Ramos (cell line): ENCODE data around the gene TTLL12.

Experiments used
- in situ Hi-C: fragments of 300-500 bp; cut with MboI; formaldehyde crosslinking; loops from one replicate; pipeline ENCODE4 v1.14.3; 2022; ENCODE audit warnings: low sequenced_read_pairs; ENCODE audit not compliant: unreplicated experiment

Gene TTLL12

DNA sequence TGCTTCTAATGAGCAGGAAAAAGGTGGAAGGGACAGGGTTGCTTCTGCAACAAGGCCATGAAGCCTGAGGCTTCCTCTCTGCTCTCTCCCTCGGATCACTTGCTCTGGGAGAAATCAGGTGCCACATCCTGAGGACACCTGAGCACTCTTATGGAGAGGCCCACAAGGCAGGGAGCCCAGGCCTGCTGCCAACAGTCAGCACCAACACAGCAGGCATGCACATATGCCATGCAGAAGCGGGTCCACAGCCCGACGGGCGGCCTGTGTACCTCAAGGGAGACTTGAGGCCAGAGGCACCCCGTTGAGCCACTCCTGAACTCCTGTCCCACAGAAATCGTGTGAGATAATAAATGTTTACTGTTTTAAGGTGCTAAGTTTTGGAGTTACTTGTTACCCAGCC is 9.5 kb downstream of the TTLL12 start:
- in situ Hi-C loops = no loop called here

DNA sequence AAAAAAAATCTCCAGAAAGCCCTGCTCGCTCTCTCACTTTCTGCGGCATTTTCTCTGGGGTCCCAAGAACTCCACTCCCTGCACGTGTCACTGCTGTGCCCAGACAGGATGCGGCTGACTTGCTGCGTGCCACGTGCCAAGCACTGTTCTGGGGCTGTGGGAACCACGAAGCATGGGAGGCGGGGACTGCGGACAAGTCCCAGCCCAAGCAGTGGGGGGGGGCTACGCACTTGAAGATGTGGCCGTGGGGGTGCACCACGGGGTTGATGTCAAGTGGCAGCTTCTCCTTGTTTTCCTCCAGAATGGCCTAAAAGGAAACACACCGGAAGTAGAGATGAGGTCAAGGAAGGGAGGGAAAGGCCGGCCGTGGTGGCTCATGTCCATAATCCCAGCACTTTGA is 10.8 kb downstream of the TTLL12 start:
- in situ Hi-C loops = no loop called here

DNA sequence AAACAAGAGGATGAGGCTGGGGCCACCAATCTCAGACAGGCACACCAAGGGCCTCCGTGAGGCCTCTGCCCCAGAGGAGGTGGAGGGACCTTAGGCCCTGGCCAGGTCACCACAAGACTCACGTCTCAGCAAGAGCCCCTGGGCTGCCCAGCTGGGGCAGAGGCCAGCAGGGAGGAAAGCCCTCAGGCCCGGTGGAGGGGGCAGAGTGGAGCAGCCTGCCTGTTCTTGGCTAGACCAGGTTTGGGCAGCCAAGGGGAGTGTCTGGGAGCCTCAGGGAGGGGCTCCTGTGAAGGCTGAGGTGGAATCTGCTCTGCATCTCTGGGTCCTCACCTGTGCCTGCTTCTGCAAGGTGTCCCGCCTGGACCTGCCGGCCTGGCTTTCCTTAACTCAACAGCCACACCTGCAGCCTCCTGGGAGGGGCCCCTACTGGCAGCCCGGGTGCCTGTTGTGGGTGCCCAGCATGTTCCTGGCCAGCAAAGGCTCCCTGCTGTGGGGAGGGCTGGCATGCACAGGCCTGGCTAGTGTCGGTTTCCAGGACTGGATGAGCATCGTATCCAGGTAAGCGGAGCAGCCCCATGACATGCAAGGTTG is 11.9 kb downstream of the TTLL12 start:
- in situ Hi-C loops = no loop called here

DNA sequence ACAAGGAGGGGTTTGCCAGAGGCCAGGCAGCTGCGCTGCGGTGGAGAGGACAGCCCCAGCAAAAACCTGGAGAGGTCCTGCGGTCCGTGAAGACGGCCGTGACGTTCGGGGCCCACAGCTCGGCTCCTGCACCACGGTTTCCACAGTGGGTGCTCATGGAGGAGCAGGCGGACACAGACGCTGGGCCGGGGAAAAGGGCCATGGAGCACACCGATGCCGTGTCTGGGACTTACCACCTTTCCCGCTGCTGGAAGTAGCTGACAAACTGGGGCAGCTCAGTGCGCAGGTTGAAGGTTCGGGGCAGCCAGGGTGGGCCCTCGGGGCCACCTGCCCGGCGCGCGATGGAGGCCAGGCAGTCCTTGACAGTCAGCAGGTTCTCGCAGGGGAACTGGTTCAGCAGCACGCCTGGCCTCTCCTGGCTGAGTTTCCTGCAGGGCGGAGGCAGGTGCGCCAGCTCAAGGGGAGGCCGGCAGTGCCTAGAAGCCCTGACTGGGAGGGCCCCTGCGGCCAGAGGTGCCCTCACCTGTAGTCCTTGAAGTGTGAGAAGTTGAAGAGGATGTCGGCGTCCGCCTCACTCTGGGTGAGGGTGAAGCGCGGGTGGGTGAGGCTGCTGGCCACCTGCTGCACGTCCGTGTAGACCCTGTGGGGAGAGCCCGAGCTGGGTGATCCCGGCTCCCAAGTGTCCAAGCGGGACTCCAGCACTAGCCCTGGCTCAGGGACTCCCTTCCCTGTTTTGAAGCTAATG is 12.8 kb downstream of the TTLL12 start:
- in situ Hi-C loops = no loop called here

DNA sequence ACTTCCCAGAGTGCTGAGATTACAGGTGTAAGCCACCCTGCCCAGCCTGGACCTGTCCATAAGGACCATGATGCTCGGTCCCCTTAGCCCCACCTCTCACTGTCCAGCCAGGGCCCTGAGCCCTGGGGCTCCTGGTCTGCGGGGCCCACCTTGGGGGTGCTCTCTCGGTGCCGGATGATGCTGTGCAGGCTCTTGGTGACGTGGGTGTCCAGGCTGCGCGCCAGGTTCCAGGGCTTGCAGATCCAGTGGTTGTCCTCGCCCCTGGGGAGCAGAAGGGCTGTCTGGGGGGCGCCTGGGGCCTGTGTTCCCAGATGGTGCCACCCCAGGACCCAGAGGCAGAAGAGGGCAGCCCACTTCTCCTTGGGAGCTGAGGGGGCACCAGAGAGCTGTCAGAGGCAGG is 13.4 kb downstream of the TTLL12 start:
- in situ Hi-C loops = no loop called here

DNA sequence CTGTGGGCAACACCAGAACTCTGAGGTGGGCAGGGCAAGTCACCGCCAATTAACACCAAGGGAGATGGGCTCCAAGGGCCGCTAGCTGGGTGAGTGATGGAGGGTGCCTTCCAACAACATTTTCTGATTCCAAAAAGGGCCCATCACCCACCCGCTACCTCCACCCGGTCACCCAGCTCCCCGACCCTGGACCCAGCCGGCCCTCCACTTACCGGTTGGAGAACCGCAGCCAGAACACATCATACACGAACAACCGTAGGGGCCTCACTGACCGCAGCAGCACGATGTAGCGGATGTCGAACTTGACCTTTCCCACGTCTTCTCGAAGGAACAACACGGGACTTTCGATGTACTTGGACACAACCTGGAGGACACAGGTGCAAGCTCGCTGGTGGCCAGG is 14.7 kb downstream of the TTLL12 start:
- in situ Hi-C loops = no loop called here

DNA sequence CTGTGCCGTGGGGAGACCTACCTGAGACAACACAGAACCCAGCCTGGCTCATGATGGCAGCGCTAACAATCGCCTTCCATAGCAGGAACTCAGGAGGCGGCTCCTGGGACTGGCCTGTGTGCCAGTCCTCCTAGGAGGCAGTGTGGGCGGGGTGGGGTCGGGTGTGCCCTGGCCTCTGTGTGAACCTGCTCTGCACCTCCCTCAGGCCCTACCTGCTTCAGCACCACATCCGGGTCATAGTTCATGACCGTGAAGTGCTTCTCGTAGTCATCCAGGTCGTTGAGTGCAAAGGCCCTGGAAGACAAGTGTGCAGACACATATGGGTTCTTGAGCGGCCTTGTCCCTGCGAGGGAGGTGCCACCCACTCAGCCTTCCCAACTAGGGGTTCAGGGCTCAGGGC is 15.3 kb downstream of the TTLL12 start:
- in situ Hi-C loops = no loop called here

DNA sequence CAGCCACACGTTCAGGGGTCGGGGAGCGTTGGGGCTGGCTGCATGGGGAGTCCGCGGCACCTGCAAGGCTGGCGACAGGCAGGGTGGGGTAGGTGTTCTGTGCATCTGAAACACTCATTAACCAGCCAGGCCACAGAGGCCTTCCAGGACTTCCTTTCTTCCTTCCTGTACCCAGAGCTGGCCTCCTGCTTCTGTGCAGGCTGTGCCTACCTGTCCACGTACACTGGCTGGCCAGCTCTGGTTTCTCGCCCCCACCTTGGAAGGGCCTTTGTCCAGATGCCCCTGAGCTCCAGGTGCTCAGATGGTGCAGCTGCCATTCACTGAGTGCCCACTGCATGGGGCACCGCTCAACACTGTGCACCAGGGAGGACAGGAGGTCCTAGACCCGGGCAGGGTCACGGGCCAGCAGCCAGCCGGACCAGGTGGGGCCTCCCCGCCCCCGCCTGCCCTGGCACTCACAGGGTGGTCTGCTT is 15.9 kb downstream of the TTLL12 start:
- in situ Hi-C loops = no loop called here

DNA sequence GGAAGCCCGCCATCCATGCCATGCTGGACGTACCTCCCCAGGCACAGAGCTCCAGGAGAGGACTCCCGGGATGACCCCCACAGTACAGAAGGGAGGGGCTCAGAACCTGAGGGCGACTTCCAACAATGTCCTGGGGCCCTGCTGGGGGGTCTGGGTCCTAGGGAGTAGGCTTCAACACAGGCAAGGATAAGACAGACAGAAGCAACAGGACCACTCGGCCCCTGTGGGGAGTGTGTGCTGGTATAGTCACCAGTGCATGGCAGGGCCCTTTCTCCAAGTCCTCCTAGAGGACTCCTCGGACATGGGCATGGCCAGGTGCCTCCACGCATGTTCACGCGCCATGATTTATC is 16.8 kb downstream of the TTLL12 start:
- in situ Hi-C loops = no loop called here

DNA sequence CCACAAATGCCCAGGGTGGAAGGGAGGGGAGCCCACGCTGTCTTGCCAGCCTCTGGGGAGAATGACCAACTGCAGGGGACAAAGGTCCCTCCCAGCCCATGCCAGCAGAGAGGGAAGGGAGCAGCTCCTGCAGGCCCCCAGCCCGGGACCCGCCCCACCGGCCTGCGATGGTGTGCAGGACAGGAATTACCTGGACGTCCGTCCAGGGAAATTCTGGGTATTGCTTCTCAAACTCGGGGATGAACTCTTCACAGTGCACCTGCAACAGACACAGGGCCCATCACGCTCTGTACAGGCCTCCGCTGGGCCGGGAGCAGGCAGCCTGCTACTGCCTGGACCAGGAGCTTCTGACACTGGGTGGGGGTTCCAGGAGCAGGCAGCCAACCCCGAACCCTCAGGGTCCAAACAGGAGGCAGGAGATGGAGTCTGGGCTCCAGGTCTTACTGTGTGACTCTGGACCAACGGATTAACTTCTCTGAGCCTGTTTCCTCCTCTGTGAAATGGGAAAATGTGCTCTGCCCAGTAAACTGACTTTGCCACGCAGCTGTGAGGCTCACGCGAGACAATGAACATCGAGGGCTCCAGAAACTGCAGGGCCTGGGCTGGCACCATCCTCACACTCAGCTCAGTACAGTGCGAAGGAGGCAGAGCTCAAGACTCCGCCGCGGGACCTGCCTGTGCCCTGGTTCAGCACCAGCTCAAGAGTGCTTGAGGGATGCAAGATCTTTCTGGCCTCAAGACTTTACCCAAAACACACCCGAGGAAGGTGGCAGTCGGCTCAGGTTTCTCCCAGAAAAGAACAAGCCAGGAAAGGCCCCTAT is 17.4 kb downstream of the TTLL12 start:
- in situ Hi-C loops = no loop called here

DNA sequence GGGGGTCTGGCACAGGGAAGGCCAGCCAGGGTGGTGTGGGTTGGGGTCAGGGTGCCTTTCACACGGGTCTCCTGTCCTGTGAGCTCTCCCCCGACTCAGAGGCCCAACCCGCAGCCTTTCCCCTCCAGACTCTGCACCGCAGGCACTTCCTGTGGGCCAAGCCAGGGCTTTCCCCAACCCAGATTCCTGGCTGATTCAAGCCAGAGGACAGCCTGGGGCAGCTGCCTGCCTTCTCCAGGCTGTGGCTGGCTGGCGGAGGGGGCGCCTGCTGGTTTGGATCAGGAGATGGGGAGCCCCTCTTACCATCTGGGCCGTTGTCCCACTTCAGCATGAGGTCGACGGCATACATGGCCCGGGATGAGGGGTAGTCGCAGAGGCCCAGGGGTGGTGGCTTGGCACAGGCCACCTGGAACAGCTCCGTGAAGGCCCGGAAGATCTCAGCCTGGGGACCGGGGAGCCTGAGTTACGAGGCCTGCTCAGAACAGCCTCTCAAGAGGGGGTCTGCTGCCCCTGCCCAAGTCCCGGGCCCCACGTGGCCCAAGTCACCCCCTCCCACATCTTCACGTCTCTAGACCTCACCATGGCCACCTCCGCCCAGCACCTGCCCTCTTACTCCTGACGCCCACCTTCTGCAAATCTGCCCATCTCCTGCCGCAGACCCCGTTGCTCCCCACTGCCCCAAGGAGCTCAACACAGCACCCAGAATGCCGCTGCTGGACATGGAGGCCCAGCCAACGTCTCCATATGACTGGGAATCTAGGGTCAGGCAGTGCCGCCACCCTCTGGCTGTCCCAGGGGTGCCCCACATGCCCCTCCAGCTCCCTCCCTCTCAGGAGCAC is 18.2 kb downstream of the TTLL12 start:
- in situ Hi-C loops = no loop called here

DNA sequence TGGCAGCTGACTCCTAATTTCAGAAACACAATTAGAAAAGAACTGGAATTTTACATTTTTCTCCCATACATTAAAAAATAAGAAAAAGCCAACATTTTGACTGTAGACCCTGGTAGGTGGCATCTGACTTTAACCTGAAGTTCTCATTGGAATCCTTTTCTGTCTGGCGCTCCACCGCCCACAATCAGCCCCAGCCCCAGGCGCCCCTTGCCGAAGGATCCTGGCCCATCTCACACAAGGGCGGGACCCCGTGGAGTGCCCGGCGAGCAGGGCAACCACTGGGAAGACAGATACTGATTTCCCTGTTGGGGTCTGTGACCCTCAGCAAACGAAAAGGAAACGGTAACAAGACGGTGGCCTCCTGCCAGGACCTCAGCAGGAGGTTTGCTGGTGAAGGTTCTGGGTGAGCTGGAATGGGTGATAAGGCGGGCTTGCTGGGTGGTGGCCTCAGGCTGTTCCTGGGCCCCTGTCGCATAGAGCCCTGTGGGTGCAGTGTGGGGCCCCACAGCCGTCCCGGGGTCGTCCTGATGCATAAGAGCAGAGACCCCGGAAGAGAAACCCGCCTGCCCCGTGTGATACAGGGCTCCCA is 19.8 kb downstream of the TTLL12 start:
- in situ Hi-C loops = no loop called here

DNA sequence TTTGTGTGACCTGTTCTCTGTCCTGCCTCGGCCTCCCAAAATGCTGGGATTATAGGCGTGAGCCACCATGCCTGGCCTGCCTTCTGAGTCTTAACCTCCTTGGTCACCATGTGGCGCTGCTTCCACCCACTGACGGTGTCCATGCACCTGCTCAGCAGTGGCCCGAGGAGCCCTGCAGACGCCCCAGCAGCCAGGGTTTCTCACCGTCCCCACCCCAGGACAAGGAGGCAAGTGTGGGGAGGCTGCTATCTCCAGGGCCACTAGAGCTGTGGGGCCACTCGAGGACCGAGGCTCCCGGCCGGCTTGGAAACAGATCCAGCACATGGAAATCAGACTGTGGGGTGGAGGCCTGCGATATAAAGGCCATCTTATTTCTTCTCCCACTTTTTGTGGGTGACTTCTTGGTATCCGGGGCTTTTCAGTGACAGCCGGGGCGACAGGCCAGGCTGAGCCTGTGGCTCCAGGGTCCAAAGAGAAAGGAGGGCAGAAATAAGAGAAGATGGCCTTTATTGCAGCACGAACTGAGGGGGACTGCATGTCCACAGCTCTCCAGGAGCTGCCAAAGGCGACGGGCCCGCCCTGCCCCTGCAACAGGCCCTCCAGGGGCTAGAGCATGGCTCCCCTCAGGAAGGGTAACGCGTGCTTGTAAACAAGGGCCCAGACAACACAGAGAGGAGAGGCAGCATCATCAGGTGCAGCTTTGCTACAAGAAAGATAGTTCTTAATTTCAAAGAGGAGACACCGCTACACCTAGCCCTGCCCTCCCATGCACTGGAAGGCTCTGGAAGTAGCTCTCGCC is 20.6 kb downstream of the TTLL12 start:
- in situ Hi-C loops = no loop called here

DNA sequence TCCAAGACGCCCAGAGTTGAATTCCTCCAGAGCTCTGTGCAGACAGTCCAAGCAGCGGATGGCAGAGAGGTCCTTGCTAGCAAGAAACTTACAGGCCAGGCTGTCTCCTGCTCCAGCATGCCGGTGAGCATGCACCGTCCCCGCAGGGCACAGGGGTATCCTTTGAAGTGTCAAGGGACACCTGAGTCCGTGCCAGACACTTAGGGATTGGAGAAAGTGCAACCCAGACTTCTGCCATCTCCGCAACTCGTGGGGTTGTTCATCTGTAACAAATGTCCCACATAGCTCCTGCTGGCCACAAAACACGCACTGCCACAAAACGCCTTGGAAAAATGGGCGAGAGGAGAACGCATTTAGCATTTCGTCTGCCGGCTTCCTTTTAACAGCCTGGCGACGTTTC is 22.3 kb downstream of the TTLL12 start:
- in situ Hi-C loops = no loop called here

DNA sequence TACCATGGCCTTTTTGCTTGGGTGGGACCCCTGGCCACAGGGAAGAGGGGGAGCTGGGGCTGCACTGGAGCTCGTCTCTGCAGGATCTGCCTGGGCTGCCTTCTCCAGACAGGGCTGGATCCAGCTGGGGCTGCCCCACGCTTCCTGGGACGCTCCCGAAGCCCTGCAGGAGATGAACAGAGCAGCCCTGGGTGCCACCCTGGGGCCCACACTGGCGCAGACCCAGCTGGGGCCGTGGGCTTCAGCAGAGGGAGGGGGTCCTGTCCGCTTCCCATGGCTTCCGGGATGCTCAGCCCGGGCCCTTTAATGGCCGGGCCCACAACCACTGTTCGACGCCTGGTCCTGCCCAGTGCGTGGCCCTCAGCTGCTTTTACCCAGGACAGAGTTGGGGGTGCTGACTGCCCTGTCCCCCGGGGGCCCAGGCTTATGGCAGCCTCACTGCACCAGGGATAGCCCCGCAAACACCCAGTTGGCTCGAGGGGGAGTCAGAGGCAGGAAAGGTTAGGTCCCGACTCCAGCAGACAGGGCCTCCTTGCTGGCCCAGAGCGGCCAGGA is 23.6 kb downstream of the TTLL12 start:
- in situ Hi-C loops = no loop called here

DNA sequence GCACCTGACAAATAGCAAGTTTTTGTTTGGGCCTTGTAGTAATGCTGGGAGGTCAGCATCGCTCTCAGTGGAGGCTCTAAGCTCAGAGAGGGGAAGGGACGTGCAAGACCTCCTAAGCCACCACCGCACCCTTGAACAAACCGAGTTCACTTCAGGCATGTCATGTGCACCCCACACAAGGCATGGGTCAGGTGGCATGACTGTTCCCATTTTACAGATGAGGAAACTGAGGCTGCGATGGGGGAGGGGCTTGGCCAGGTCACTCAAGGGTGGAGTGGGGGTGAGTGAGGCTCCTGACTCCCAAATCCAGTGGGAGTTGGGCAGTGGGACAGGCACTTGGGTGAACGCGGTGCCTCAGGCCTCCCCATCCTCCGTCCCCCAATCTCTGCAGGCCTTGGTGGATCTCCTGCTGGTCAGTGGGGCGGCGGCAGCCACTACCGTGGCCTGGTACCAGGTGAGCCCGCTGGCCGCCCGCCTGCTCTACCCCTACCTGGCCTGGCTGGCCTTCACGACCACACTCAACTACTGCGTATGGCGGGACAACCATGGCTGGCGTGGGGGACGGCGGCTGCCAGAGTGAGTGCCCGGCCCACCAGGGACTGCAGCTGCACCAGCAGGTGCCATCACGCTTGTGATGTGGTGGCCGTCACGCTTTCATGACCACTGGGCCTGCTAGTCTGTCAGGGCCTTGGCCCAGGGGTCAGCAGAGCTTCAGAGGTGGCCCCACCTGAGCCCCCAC is 24.4 kb downstream of the TTLL12 start:
- in situ Hi-C loops = no loop called here

DNA sequence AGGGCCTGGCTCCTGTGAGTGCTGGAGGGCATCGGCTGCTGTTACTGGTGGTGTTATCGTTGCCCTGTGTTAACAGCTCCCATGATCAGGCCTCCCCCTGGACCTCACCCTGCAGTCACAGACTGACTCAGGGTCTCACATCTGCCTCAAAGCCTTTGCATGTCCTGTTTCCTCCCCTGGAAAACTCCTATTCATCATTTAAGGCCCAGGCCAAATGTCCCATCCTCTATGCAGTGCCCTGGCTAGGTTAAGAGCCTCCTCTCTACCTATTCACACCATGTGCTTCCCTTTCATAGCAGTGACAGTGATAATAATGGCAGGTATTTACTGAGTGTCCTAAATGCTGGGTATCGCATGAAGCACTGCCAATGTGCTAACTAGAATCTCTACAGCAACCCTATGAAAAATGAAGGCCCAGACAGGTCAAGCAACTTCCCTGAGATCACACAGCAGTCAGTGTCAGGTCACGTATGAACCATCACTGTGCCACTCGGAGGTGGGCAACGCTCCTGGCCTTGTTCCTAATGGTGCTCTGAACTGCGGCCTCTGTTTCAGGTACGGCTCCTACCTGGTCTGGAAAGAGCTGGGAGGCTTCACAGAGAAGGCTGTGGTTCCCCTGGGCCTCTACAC is 26.3 kb downstream of the TTLL12 start:
- in situ Hi-C loops = no loop called here
